Upper lobe of left lung (tissue), 4 donors: ENCODE results near the gene ASGR1.

Experiments used
- POLR2AphosphoS5 ChIP-seq, 2 donors: sonication (generic); formaldehyde crosslinking; IDR thresholded peaks; one replicate each; pipeline ENCODE4 v1.5.1; 2017; ENCODE audit warnings: antibody characterized with exemption in 2 of 2
- TF ChIP-seq, protein P1 (sequence below), 6 experiments: fragments of 450-650 bp in 4 of 6; fragments of 200-600 bp in 2 of 6; sonication (generic) in 2 of 6; IDR thresholded peaks; one replicate each; pipeline ENCODE4 v1.5.1; 2016 to 2019; ENCODE audit warnings: antibody characterized with exemption in 6 of 6

- TF ChIP-seq, protein P1, sequence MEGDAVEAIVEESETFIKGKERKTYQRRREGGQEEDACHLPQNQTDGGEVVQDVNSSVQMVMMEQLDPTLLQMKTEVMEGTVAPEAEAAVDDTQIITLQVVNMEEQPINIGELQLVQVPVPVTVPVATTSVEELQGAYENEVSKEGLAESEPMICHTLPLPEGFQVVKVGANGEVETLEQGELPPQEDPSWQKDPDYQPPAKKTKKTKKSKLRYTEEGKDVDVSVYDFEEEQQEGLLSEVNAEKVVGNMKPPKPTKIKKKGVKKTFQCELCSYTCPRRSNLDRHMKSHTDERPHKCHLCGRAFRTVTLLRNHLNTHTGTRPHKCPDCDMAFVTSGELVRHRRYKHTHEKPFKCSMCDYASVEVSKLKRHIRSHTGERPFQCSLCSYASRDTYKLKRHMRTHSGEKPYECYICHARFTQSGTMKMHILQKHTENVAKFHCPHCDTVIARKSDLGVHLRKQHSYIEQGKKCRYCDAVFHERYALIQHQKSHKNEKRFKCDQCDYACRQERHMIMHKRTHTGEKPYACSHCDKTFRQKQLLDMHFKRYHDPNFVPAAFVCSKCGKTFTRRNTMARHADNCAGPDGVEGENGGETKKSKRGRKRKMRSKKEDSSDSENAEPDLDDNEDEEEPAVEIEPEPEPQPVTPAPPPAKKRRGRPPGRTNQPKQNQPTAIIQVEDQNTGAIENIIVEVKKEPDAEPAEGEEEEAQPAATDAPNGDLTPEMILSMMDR (IDR thresholded peaks at IDR 0.05): no peak
- no peak for TF ChIP-seq POLR2AphosphoS5 (IDR thresholded peaks at IDR 0.05)
These were observed 2.9 kb downstream of the ASGR1 start for GRCh38 chr17:7176107-7176840.
